GM12874 (cell line): ENCODE measurements around the gene ZBTB20.

Source experiments
- TF ChIP-seq, protein P1 (sequence below): IDR thresholded peaks from 2 replicates; pipeline ENCODE4 v1.5.1; 2011; ENCODE audit warnings: low read depth, mild to moderate bottlenecking, control low read depth, low read length, moderate library complexity; ENCODE audit not compliant: insufficient read depth

The ZBTB20 gene

GRCh38 chr3:114760679-114761078, 386.4 kb downstream of the ZBTB20 start:
- TF ChIP-seq, protein P1, sequence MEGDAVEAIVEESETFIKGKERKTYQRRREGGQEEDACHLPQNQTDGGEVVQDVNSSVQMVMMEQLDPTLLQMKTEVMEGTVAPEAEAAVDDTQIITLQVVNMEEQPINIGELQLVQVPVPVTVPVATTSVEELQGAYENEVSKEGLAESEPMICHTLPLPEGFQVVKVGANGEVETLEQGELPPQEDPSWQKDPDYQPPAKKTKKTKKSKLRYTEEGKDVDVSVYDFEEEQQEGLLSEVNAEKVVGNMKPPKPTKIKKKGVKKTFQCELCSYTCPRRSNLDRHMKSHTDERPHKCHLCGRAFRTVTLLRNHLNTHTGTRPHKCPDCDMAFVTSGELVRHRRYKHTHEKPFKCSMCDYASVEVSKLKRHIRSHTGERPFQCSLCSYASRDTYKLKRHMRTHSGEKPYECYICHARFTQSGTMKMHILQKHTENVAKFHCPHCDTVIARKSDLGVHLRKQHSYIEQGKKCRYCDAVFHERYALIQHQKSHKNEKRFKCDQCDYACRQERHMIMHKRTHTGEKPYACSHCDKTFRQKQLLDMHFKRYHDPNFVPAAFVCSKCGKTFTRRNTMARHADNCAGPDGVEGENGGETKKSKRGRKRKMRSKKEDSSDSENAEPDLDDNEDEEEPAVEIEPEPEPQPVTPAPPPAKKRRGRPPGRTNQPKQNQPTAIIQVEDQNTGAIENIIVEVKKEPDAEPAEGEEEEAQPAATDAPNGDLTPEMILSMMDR: no peak

DNA sequence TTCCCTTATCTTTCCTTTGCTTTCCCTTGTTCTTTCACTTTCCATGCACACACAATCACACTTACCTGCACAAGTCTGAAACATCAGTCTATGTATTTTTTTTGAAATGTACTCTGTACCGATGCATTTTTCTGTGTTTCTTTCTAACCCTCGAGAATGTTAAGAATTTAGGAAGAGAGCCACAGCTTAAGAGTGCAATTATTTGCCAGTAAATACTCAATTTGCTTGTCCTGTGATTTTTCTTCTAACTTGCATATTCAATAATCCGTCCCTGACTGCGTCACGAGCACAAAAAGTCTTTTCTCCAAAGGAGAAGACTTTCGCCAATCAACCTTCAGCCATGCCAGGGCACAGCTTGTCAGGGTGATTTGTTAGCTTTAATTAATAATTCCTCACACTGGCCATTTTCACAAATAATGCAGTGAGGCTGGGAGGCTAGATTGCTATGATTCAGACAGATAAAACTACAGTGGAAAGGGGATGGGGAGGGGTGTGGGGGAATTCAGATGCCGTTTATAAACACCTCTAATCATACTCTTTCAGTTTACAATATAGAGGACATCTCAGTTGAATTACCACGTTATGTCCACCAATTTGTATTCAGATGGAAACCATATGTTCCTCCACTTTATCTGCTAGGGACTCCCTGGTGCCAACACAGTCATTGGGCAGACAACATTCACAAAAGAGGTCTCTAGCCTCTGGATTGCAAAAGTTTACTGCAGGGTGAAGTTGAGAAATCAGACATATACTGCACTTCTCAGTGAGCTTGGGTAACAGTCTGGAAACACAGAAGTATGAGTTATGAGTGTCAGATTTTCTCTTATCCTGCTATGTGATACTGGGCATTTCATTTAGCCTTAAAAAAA, 388.0 kb downstream of the ZBTB20 start:
- TF ChIP-seq, protein P1: no peak

- TF ChIP-seq, protein P1: no peak
Measured at GRCh38 chr3:114756506-114757279, 390.4 kb downstream of the ZBTB20 start.

DNA sequence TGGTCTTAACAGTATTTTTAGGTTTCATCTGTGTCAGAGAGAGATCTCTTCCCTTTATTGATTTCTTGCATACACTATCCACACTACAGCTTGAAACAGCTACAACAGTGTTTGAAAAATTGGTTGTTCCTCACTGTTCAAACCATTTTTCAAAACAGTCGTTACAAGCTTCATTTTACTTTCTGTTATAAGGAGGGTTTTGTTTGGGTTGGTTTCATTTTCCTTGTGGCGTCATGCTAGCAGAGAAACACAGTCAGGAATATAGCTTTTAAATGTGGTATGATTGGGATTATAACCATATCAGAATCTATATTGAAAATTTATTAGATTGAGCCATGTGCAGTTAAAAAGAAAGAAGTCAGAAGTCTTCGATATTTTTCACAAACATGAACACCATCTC, 400.6 kb downstream of the ZBTB20 start:
- TF ChIP-seq, protein P1: no peak

DNA sequence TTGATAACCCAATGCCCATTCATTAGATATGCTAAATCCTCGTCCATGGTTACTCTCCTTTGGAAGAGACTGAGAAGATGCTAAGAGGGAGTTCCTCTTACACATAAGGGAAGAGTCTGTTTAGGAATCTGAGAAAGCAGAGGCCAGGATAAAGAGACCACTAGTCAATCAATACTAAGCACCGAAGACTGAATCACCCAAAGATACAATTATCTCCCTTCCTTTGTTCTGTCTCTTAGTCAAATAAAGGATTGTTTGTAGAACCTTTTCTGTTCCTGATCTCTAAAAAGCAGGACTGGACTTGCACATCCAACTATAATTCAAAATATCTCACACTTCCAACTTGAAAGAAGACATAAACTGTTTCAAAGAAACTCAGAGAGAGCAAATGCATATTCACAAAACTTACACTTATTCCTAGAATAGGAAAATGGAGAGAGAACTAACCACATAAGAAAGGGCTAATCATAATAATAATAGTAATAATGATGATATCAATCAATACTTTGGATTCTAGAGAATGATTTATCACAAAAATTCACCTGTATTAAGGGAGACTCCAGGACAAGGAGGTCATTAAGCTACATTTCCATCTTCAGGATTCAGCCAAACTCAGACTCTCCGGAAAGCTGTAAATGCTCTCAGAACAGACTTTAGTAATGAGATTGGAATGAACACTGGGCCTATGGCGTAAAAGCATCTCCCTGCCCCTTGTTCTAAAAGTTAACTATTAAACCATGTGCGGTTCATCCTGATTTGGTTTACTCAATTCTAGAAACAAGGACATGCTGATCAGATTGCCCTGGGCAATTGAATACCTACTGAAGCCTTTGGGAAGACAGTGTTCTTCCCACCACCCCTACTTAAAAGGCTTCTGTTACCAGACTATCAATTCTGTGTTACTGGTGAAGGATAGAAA, 401.5 kb downstream of the ZBTB20 start:
- TF ChIP-seq, protein P1: no peak

DNA sequence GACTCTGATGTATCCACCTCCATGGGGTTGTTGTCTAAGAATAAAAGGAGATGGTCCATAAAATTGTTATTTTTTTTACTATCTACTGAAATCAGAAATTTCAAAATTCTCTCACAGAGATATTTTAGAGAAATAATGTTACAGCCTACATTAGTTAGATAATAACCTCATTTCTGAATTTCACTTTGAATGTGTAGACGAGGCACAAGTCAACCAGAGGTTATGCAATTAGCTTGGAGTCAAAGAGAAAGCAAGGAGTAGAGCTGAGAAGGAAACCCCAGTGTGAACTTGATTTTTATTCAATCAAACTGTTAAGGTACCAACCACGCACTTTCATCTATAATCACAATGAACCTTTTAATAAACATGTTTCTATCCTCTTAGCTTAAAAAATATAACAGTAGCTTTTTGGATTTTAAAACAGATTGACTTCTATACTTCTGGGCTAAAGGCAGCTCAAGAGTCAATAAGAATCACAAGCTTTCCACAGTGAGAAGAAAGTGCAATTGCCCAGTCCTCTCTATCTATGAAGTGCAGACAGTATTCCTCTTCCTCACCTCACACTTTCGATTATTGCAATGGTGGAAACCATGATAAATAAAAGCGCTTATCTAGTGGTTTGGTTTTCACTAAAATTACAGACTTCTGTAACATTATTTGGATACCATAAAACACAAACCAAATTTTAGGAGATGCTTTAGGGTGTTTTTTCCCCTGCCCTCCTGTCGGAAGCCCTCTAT, 403.2 kb downstream of the ZBTB20 start:
- TF ChIP-seq, protein P1: no peak
